Lung microvascular endothelial cell (primary cell): ENCODE data around the gene OR11H7. TPM values are rescaled to one million over a fixed set of nuclear protein-coding genes. Genes with fewer than 3 reads are reported as not detected.
"Not testable (repeated sequence)": the region's sequence is repeated elsewhere in the genome, so short reads cannot be mapped to it uniquely, and the experiment has no call there.

Experiments used
- DNase-seq, 2 donors: peaks; one replicate each; pipeline versions ENCODE4 v3.0.0 to v3.0.0-alpha.2; 2010; ENCODE audit warnings: low read depth in 2 of 2
- total RNA-seq: library from RNA; depleted of rRNA; stranded (reverse); fragments of >200 nt; gene quantifications from 2 replicates; pipeline ENCODE4 v1.2.1, GENCODE V29; 2014

Gene OR11H7
- not detected in 2 replicates for total RNA-seq

DNA sequence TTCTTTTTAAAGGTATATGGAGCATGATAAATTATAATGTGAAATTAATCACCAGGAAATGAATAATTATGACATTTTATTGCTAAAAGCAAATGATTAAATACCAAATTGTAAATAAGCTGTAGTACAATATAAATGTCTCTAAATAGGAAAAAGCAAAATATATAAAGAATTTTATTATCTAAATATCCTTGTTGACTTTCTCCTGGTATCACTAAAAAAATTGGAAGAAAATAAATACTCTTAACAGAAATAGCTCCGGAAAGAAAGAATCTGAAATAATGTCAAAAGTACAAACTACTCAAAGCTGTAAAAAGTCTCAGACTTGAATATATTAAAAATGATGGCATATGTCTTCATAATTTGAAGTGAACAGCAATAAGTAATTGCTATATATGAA lies at the start of gene OR11H7:
Gene OR11H7, plus strand, starts transcription at position 301 of the 400 bp plus-strand sequence.
- DNase-seq, result no peak

DNA sequence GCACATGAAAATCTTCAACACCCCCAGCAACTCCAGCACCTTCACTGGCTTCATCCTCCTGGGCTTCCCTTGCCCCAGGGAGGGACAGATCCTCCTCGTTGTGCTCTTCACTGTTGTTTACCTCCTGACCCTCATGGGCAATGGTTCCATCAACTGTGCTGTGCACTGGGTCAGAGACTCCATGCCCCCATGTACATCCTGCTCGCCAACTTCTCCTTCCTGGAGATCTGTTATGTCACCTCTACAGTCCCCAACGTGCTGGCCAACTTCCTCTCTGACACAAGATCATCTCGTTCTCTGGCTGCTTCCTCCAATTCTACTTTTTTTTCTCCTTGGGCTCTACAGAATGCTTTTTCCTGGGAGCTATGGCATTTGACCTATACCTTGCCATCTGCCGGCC lies 49.6 kb upstream of the OR11H7 start:
- no peak for DNase-seq

DNA sequence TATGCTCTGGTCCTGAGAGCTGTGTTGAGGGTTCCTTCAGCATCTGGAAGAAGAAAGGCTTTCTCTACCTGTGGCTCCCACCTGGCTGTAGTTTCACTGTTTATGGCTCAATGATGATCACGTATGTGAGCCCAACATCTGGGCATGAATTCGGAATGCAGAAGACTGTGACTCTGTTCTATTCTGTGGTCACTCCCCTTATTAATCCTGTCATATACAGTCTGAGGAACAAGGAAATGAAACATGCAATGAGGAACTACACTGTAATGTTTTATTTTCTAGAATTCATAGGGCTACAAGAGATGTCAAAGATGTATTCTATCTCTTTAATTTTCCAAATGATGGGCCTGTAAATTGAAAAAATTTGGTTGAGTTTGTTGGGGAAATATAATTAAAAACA lies 48.9 kb upstream of the OR11H7 start:
- no peak for DNase-seq

DNA sequence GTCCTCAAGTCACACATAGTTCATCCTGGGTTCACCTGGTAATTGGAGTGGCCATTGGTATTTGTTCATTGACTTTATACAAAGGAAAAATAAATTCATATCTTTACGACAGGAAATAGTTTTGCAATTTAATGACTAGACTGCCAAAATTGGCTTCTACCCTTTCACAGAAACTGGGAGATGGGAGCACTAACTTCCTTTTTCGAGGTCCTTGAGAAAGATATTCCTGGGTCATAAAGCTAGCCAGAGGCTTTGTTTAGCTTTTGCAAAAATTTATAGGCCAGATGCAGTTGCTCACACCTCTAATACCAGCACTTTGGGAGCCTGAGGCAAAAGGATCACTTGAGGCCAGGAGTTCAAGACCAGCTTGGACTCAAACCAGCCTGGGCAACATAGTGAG lies 48.3 kb upstream of the OR11H7 start:
- no peak for DNase-seq

DNA sequence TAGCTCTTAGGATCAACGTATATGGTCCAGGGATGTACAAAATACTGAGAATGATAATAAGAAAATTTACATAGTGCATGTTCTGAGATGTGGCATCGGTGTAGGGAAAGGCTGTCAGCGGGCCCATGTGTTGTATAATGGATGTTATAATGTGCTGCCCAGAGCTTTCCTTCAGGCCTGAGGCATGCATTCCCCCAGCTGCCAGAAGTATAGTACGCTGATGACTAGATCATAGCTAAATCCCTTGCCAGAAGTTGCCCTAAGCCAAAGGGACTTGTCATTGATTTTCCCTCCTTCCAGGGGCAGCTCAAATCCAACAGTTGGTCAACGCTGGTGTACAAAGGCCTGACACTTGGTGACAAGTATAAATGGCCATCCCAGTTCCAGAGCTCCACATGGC lies 44.6 kb upstream of the OR11H7 start:
- DNase-seq, result no peak

DNA sequence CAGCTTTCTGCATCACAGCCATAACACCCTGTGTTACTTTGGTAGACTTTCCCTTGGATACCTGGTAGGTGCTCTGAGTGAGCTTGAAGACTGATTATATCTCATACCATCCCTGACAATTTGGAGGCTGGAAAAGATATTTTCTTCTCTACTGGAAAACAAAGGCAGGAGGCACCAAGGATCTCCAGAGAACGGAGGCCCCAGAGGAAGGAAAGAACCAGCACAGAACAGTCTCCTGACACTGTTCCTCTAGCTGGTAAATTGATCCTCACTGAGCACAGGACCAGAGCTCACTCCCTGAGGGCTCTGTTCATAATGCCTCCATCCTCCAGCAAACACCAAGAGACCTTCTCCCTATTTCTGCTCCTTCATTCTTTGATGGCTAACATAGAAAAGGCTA lies 38.2 kb upstream of the OR11H7 start, which contains the start of gene OR11G2:
Gene OR11G2, plus strand, starts transcription at position 301 of the 400 bp plus-strand sequence. CDS start 6,542 bp downstream, outside the sequence.
- DNase-seq, result no peak

DNA sequence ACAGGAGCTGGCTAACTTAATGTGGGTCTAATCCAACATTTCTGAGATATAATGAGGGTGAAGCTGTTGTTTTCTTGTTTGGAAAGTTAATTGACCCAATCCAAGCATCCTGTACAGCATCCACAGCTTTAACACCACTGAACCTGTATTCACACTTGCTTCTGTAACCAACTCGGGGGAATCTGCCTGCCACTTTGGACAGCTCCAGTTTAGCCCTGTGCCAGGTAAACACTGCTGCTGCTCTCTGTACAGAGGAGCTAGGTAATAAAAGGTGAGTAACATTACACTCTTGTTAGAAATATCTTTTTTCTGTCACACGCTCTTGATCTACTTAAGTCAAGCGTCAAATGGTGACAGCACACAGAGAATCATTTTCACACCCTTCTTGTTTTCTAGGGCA lies 37.4 kb upstream of the OR11H7 start:
- DNase-seq, result no peak

DNA sequence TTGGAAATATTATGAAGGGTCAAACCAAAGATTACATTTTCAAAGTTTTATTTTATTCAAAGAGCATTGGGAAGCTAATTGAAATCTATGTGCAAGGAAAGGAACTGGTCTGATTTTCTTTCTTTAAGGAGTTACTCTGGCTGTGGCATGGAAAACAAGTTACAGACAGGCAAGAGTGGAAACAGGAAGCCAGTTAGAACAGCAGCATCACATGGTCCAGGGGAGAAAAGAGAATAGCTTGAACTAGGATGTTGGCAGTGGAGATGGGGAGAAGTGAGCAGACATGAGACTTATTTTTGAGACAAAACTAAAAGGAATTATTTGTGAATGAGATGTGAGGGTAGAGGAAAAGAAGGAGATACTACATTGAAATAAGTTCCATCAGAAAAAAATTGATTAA lies 34.7 kb upstream of the OR11H7 start:
- DNase-seq, result no peak

DNA sequence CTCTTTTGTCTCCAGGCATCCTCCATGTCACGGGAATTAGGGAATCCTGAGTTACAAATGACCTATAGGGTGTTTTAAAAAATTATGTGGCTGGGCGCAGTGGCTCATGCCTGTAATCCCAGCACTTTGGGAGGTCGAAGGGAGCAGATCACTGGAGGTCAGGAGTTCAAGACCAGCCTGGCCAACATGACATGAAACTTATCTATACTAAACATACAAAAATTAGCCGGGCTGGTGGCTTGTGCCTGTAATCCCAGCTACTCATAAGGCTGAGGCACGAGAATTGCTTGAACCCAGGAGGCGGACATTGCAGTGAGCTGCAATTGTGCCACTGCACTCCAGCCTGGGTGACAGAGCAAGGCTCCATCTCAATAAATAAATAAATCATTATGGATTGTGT lies 33.6 kb upstream of the OR11H7 start:
- not testable (repeated sequence) for DNase-seq

DNA sequence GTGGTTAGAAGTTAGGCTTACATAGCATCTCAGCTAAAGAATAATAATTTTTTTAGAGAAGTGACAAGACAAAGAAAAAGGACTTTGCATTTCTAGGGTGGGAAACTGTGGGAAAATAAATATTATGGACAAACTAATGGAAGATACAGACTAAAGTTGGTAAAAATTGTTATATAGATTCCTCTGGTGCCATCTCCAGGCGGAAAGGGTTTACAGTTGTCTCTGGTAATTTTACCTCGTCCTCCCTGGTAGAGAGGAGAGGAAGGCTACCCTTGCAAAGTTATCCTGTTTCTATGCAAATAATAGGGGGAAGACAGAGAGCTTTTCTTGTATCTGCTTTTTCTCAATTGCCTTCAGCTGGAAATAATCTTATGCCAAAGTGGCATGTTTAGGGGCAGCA lies 32.9 kb upstream of the OR11H7 start:
- no peak for DNase-seq

DNA sequence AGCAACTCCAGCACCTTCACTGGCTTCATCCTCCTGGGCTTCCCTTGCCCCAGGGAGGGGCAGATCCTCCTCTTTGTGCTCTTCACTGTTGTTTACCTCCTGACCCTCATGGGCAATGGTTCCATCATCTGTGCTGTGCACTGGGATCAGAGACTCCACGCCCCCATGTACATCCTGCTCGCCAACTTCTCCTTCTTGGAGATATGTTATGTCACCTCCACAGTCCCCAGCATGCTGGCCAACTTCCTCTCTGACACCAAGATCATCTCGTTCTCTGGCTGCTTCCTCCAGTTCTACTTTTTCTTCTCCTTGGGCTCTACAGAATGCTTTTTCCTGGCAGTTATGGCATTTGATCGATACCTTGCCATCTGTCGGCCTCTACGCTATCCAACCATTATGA lies 31.3 kb upstream of the OR11H7 start:
- DNase-seq, result no peak

DNA sequence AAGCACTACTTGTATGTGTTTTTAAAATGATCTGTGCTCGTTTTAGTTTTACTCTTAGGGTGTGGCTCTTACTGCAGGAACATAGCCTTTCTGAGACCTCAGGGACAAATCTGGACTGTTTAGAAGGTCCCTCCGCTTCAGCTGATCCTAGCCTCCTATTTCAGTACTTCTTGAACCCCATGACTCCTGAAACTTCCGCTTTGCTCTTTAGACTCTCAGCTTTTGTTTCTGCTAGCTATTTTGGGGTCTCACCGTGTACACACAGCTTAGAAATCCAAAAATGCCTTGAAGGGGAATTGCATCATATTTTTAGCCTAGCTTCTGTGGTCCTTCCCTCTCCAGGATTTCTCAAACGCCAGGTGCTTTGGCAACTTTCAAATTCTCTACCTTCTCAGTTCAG lies 29.8 kb upstream of the OR11H7 start:
- no peak for DNase-seq

DNA sequence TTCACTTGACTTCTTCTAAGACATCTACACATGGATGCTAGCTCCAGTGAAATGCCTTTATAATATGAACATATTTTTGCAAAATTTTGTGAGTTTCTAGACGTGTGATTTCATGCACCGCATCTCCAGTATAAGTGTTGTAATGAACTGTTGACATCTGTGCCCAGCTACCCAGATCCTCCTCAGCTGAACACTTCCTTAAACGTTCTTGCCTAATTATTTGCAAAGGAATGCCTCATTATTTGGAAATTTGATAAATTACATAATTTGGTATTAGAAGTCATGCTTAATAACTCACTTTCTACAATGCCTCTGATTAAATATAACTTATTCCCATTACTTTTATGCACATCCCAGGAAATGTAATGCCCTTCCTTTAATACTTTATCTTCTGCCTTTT lies 24.1 kb upstream of the OR11H7 start:
- no peak for DNase-seq

DNA sequence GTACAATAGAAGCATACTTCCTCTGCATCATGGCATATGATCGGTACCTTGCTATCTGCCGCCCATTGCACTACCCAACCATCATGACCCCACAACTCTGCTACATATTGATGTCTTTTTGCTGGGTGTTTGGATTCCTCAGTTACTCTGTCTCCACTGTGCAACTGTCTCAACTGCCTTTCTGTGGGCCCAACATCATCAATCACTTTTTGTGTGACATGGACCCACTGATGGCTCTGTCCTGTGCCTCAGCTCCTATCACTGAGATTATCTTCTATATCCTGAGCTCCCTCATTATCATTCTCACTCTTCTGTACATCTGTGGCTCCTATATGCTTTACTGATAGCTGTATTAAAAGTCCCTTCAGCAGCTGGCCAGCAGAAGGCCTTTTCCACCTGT lies 19.2 kb upstream of the OR11H7 start:
- no peak for DNase-seq

DNA sequence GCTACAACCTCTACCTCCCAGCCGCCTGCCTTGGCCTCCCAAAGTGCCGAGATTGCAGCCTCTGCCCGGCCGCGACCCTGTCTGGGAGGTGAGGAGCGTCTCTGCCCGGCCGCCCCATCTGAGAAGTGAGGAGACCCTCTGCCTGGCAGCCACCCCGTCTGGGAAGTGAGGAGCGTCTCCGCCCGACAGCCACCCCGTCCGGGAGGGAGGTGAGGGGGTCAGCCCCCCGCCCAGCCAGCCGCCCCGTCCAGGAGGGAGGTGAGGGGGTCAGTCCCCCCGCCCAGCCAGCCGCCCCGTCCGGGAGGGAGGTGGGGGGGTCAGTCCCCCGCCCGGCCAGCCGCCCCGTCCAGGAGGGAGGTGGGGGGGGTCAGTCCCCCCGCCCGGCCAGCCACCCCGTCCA lies 16.4 kb upstream of the OR11H7 start:
- DNase-seq, result not testable (repeated sequence)

DNA sequence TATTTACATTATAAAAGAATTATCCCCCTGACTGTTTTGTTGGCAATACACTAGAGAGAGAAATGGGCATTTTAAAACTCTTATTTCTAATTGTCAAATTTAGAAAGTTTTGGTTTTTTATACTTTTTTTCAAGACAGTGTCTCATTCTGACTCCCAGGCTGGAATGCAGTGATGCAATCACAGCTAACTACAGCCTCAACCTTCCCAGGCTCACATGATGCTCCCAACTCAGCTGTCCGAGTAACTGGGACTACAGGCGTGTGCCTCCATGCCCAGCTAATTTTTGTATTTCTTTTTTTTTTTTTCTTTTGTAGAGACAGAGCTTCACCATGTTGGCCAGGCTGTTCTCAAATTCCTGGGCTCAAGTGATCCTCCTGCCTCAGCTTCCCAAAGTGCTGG lies 13.6 kb upstream of the OR11H7 start:
- no peak for DNase-seq

DNA sequence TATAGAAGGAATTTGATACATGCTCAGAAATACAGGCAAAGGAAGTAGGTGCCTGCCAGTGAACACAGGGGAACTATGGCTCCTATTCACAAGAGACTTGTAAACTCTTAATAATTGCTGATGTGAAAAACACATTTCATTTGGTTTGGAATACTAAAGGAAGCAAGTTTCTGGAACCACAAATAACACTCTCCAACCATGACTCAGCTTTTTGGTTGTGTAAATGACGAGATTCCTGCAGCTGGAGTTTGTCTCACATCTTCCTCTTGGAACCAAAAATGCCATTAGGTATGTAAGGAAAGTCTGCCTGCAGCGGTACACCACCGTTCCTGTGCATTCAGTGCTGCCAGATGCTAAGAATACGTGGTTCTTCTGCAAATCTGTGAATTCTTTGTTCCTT lies 9.7 kb upstream of the OR11H7 start:
- peak in 1 of 2 donors; percentile 1 for DNase-seq

DNA sequence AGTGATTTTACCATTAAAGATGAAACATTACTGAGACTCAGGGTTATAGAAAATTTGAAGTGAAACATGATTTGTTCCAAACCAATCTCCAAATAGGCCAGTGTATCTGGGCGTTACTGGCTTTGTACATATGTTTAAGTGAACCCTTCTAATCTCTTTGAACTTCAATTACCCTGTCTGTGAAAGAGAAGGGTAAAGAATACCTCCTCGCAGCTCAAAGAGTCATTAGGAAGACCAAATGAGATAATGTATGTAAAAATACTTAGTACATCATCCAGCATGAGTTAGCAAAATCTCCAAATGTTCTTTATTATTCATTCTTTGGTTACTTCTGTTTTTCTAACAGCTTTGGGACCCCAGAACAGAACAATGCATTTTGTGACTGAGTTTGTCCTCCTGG lies 5.4 kb upstream of the OR11H7 start, which contains the start of gene OR11H6:
Gene OR11H6, plus strand, starts transcription at position 301 of the 400 bp plus-strand sequence. Its CDS starts 0 bp downstream, at position 301.
- DNase-seq, result no peak

DNA sequence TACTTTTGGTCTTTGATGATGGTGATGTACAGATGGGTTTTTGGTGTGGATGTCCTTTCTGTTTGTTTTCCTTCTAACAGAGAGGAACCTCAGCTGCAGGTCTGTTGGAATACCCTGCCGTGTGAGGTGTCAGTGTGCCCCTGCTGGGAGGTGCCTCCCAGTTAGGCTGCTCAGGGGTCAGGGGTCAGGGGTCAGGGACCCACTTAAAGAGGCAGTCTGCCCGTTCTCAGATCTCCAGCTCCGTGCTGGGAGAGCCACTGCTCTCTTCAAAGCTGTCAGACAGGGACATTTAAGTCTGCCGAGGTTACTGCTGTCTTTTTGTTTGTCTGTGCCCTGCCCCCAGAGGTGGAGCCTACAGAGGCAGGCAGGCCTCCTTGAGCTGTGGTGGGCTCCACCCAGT lies 6.6 kb downstream of the OR11H7 start:
- not testable (repeated sequence) for DNase-seq

DNA sequence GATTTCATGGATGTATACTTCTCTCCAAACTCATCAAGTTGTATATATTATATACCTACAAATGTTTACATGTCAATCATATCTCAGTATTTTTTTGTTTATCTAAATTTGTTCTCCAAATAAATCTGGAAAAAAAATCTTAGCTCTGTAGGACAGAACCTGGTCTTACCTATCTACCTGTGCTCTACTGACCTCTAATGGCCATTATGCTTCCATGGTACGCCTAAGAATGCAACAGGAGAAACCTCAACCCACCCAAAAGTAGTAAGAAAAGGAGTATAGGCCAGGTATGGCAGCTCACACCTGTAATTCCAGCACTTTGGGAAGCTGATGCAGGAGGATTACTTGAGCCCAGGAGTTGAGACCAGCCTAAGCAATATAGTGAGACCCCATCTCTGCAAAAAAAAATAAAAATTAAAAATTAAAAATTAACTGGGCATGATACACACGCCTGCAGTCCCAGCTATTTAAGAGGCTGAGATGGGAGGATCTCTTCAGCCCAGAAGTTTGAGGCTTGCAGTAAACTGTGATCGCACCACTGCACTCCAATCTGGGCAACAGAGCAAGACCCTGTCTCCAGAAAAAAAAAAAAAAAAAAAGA lies 19.0 kb downstream of the OR11H7 start:
- peak in 1 of 2 donors; percentile 3 for DNase-seq

DNA sequence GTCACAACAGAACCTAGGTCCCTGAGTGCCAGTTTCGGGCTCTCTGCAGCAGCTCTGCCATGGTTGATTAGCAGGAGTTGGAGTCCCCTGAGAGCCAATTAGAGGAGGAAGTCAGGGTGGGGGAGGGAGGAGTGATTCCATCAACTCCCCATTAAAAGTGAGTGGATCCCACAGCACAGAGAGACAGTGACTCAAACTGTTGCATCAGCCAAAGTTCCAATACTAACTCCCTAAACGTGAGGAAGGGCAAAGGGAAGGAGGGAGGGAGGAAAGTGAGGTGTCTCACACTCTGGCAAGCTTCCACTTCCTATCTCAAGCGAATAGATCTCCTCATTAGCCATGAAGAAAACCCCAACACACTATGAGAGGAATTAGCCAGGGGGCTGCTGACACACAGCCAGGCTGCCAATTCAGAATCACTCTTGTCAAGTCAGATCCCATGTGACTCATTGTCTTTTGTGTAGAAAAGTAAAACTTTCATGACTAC lies 33.9 kb downstream of the OR11H7 start:
- DNase-seq, result peak; percentile 1 to 47

DNA sequence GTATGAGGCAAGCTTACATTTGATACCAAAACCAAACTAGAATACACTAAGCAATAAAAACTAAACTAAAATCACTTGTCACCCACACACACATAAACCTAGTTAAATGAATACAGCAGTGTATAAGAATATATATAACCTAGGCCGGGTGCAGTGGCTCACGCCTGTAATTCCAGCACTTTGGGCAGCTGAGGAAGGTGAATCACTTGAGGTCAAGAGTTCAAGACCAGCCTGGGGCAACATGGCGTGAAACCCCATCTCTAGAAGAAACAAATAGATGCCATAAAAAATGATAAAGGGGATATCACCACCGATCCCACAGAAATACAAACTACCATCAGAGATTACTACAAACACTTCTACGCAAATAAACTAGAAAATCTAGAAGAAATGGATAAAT lies 35.6 kb downstream of the OR11H7 start:
- DNase-seq, result not testable (repeated sequence)

DNA sequence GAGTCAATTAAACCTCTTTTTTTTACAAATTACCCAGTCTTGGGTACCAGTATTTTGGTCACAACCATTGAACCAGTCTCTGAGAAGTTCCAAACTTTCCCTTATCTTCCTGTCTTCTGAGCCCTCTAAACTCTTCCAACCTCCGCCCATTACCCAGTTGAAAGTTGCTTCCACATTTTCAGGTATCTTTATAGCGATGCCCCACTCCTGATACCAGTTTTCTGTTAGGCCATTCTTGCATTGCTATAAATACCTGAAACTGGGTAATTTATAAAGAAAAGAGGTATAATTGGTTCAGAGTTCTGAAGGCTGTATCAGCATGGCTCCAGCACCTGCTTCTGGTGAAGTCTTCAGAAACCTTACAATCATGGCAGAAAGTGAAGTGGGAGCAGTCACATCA lies 45.3 kb downstream of the OR11H7 start:
- no peak for DNase-seq

DNA sequence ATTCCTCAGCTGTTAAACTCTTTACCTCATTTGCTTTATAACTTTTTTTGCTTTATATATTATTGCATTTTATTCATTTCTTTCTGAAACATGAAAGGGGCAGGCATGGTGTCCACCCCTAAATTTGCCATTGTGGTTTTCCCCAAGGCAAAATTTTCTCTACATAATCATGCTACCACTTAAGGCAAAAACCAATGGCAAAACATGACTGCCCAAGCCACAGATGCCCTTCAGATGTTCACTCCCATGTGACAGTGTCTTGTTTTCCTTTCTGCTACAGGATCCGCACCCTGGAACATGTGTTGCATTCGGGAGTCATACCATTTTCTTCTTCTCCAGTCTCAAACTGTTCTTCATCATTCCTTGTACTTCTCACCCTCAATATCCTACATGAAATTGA lies 48.6 kb downstream of the OR11H7 start:
- DNase-seq, result no peak
